DMS153 treated with DMSO at 0.1 percent for 48 hours (cell line): ENCODE measurements around the gene SIL1.
A peak's percentile ranks its signal among the peaks of the same experiment; 100 is the strongest.

Experiments used
- DNase-seq: peaks from one replicate; lab custom pipeline; 2025; ENCODE audit not compliant: unreplicated experiment; lab: John Stamatoyannopoulos, UW

Gene SIL1

DNA sequence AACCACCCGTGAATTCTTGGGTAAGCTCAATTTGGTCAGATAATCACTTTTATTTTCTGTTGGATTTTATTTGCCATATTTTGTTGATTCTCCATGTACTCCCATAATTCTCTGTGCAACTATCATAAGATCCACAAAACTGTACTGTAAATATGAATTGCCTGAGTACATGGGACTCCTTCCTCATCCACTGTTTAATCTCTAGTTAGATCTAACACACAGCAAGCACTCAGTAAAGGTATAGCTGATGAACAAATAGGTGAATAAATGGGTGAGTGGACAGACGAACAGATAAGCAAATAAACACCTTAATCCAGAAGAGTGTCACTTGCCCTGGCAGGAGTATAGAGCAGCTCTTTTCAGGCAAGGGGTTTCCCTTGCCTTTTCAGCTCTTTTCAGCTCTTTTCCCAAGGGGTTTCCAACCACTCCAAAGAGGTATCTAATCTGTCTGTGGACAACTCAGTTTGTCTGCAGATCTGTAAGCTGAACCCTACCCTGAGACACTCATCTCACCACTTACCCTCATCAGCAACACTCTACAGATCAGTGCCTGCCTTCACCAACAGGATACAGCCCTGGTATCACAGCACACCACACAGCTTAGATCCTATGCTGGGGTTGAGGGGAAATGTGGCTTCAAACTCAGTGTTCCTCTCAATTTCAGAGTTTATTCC is 51.2 kb downstream of the SIL1 start:
- DNase-seq = peak; percentile 38

- no peak for DNase-seq
These were observed 56.5 kb downstream of the SIL1 start for GRCh38 chr5:139141446-139142204.

DNA sequence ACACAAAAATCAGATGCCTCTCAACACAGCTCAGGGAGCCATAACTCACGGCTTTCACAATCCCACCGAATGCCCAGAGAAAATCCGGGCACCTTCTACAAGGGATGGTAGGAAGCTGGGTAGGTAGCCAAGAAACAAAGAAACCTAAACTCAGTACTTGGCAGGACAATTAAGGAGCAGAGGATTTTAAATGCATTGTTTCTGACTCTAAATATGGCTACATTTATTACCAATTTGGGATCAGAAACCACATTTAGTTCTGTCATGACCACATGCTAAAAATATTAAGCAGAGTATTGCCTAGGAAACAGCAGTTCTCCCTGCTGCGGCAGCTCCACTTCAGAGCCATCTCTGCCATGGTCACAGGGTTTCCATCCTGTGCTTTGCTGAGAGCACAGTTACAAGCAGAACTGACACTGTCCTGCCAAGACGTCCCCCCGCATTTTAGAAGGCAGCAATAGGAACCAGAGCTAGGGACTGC is 57.5 kb downstream of the SIL1 start:
- no peak for DNase-seq

DNA sequence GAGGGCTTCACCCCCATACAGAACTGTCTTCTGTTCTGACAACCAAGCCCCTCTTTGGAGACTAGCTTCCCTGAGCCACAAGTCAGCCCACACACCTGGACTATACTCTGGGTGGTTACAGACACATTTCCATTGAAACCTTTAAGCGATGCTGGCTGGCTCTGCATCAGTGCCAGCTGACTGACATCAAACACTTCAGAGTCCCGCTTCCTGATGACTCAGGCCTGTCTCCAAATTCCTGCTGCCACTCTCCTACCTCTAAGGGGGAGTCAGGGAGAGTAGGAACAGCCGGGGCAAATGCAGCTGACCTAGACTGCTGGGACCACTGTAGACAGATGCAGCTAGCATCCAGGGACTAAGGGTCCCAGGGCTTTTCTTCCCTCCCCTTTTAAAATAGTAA is 59.4 kb downstream of the SIL1 start:
- DNase-seq = no peak

DNA sequence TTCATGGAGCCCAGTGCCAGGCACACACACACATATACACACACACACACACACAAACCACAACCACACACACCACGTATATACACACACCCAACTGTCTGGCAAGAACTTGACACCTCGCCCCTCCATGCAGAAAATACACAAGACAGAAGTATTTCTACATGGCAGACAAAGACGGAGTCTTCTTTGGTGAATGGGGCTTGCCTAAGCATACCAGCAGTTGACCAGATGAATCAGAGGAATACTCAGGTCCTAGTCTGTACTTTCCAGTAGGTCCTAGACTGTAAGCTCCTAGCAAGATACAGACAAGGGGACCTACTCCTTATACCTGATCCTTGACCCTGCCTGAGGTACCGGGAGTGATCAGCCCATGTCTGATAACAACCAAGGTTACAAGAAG is 60.1 kb downstream of the SIL1 start:
- no peak for DNase-seq

DNA sequence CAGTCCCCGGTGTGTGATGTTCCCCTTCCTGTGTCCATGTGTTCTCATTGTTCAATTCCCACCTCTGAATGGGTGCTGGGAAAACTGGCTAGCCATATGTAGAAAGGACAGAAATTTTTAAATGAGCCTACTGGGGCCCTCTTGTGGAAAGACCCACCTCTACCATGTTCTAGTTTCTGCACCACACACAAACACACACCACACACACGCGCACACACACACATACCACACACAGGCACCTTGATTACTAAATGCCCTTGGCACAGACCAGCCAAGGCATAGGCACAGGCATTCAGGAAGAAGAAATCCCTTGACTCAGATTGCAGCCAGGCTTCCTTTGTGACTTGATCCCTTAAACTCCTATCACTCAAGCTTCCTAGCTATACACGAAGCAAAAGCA is 60.5 kb downstream of the SIL1 start:
- DNase-seq = no peak

- DNase-seq = no peak
These were observed 63.3 kb downstream of the SIL1 start for GRCh38 chr5:139134906-139135305.

- DNase-seq = no peak
These were observed 64.9 kb downstream of the SIL1 start for GRCh38 chr5:139133282-139133681.

DNA sequence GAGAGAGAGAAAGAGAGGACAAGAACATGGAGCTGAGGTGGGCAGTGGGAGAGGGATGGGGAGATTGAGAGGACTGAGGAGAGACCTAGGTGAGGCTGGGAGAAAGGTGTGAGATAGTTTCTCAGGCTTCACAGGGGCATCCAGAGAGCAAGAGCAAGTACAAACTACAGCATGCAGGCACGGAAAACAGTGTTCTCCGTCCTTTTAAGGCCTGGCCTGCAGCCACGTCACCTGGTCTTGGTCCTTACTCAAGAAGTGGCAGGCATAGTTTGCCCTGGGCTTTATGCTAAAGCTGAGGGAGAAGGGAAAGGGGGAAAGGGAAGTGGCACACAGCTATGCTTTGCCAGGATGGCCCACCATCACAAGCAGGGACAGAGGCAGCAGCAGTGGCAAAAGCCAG is 65.7 kb downstream of the SIL1 start:
- no peak for DNase-seq

DNA sequence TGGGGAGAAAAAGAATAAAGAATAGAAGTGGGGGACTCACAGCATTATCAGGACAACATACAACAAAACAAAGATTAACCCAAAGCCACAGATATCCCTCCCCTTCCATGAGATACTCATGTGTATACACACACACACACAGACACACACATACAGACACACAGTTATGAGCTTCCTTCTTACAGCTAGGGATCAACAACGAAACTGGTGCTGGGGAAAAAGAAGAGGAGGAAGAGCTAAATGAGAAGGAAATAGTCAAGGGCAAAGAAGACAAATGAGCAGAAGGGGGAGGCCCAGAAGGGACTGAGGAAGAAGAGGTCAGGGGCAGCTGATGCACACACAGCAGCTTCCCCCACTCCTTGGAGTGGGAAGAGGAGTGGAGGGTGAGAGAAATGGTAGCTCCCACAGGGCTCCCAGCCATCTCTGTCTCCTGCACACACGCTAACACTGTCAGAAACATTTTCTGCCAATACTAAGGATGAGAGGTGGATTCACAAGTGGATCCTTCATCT is 66.2 kb downstream of the SIL1 start:
- no peak for DNase-seq

DNA sequence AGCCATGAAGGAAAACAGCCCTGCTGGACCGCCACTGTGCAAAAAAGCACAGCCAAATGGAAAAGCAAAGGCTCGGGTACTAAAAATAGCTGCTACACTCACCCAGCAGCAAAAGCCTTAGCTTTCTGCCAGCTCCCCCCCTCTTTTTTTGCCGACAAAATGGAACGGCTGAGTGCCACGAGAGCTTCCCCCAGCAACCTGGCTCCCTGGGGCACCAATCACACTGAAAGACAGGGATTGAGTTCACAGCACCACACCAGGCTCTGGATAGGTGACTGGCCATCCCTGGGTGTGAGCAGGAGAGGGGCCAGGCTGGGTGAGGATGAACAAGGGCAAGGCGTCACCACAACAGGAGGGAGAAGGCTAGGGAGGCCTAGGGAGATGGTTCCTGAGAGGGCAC is 66.7 kb downstream of the SIL1 start:
- DNase-seq = no peak

DNA sequence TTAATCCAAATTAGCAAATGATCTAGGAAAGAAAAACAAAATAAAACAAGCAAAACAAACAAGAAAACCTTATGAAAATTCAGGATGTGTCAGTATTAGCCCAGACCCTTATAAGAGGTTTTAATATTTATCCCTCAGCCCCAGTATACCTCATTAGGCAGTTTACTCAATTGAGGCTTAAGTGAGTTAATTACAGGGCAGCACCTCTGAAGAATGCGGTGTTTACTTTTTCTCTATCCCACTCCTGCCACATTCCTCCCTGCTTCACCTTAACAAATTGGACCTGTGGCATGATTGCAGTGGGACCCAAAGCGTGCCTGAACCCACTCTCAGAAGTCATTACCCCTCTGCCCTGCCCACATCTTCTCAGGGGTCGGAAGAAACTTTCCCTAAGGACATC is 67.1 kb downstream of the SIL1 start:
- DNase-seq = no peak

- no peak for DNase-seq
These were observed 68.0 kb downstream of the SIL1 start for GRCh38 chr5:139130214-139130613.

DNA sequence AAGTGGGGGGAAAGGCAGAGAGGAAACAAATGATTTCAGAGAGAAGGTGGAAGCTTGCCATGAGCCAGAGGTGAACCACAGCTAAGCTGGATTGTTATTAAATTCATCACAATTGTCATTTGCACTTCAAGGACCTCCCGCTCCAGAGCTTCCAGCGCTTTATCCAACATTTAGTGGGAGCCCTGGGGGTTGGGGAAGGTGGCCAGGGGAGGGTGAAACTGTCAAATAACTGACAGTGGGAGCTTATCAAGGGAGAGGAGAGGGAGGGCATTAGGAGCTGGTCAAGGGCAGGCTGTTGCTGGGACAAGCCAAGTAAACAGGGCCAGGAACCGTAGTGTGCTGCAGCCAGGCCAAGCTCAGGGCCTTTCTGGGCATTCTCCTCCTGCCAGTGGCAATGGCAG is 71.5 kb downstream of the SIL1 start:
- DNase-seq = no peak

GRCh38 chr5:139125991-139126390 is 72.2 kb downstream of the SIL1 start:
- no peak for DNase-seq

DNA sequence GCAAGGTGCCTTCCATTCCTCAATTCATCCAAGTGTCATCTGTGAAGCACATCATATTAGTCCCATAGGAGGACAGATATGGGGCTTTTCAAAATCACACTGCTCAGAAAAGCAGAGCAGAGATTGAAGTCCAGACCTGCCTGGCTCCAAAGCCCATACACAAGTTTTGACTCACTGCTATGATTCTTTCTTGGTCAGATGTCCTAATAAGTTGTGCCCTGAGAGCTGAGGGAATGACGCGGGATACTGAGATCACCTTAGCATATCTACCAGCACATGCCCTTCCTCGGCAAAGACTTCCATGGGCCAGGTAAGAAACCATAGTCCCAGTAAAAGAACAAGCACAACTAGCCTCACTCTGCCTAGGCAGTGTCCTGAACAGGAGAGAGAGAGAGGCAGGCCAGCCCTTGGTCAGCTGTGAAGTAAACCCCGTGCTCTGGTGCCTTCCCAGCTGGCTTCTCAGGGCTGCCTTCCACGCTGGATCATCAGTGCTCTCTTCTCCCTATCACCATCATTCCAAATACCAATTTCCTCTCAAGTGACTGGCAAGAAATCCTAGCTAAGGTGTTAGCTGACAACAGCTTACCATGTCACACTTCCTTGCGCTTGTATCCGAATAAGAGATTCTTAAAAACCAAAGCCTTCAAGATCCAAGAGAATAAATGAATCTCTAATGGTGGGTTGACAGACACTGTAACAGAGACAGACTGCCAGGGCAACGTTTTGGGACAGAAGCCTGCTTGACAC is 73.2 kb downstream of the SIL1 start:
- no peak for DNase-seq

- no peak for DNase-seq
These were observed 77.0 kb downstream of the SIL1 start for GRCh38 chr5:139121120-139121519.

DNA sequence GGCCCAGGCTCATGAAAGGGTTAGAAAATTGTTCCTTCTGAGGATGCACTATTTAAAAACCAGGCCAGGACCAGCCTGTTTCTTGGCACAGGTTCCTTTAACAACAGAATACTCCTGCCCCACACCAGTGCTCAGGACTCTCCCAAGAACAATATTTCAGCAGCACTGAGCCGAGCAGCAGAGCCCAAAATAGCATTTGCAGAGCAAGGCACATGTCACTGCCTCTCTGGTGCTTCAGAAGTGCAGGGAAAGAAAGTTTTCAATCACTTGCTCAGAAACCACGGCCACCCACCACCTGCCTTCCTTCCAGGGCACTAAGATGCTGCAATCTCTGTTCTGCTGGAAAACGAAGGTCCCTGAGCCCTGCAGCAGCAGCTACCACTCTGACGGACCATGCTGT is 77.6 kb downstream of the SIL1 start:
- DNase-seq = no peak

DNA sequence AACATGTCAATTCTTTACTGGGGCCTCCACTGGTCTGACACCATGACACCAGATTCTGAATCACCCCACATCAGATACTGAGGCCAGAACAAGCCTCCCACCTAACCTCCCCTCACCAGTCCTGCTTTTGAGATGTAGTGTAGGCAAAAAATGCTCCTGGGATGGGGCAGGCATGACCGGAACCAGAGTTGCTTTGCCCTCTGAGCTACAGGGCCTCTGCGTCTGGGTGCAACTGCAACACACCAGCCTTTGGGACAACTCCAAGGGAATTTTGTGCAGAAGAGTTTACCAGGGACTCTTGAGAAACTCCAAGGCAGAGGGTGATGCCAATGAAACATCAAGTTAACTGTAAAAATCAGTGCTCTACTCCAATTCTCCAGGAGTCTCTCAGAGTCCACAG is 79.4 kb downstream of the SIL1 start:
- DNase-seq = no peak

- DNase-seq = no peak
These were observed 80.8 kb downstream of the SIL1 start for GRCh38 chr5:139117342-139117884.

- DNase-seq = no peak
These were observed 82.0 kb downstream of the SIL1 start for GRCh38 chr5:139116100-139116655.
